22Rv1 (cell line): ENCODE results near the gene PTTG1.

ENCODE experiments used
- ZFX ChIP-seq: fragments of 450-650 bp; IDR thresholded peaks from 2 replicates; pipeline ENCODE4 v1.6.1; 2017; ENCODE audit warnings: antibody characterized with exemption, borderline replicate concordance
- TF ChIP-seq, protein P1 (sequence below): fragments of 450-650 bp; IDR thresholded peaks from 2 replicates; pipeline ENCODE4 v1.5.1; 2017; ENCODE audit warnings: mild to moderate bottlenecking

DNA sequence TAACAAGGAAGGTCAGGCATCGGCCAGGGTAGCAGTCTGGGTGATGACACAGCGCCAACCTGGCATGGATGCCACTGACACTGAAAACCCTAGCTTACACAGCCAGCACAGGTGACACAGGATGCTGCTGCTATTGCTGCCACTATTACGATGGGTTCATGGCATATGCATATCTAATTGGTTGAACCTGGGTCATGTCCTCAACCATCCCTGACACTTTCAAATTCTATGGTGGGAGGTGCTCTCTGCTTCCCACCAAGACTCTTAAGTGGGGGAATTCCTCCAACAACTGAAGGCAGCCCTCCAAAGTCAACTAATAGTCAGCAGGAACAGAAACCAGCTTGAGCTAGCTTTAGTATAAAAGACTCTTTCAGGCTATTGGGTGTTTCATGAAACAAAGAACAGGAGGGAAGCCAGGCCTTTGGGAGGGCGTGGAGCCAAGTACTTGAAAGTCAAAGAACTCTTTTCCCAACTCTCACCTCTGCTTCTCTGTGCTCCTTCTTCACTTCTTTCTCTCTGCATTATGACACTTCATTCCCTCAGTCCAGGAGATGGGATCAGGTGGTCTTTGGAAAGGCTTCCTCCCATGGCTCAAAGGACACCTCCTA, 21.3 kb downstream of the PTTG1 start:
- TF ChIP-seq, protein P1, sequence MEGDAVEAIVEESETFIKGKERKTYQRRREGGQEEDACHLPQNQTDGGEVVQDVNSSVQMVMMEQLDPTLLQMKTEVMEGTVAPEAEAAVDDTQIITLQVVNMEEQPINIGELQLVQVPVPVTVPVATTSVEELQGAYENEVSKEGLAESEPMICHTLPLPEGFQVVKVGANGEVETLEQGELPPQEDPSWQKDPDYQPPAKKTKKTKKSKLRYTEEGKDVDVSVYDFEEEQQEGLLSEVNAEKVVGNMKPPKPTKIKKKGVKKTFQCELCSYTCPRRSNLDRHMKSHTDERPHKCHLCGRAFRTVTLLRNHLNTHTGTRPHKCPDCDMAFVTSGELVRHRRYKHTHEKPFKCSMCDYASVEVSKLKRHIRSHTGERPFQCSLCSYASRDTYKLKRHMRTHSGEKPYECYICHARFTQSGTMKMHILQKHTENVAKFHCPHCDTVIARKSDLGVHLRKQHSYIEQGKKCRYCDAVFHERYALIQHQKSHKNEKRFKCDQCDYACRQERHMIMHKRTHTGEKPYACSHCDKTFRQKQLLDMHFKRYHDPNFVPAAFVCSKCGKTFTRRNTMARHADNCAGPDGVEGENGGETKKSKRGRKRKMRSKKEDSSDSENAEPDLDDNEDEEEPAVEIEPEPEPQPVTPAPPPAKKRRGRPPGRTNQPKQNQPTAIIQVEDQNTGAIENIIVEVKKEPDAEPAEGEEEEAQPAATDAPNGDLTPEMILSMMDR: no peak
- no peak for TF ChIP-seq ZFX
